GM12873 (cell line): ENCODE data around the gene TEX38.

Source experiments
- TF ChIP-seq, protein P1 (sequence below): IDR thresholded peaks from 2 replicates; pipeline ENCODE4 v1.5.1; 2012; ENCODE audit warnings: low read depth, mild to moderate bottlenecking, moderate library complexity, low read length, control low read depth; ENCODE audit not compliant: insufficient read depth; ENCODE audit errors: missing control alignments

TEX38 gene

DNA sequence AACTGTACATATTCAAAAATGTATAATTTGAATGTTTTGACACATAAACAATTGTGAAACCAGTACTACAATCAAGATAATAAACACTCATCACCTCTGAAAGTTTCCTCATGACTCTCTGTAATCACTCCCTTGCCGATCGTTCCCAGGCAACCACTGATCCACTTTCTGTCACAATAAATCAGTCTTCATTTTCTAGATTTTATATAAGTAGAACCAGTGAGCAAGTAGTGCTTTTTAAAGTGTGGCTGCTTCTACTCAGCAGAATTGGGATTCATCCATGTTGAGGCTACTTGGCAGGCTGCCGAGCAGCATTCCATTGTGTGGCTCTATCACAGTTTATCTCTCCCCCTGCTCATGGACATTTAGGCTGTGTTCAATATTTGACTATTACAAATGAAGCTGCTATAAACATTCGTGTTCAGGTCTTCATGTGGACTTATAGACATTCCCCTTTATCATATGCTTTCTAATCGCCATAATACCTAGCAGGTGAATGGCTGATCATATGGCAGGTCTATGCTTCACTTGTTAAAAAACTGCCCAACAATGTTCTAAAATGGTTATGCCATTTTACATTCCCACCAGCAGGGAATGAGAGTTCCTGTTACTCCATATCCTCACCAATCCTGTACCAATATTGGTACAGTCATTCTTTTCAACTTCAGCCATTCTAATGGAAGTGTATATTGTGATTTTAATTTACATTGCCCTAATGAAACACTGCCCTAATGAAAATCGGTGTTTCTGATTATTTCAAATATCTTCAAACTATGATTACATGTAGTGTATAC lies 20.5 kb downstream of the TEX38 start:
- TF ChIP-seq, protein P1, sequence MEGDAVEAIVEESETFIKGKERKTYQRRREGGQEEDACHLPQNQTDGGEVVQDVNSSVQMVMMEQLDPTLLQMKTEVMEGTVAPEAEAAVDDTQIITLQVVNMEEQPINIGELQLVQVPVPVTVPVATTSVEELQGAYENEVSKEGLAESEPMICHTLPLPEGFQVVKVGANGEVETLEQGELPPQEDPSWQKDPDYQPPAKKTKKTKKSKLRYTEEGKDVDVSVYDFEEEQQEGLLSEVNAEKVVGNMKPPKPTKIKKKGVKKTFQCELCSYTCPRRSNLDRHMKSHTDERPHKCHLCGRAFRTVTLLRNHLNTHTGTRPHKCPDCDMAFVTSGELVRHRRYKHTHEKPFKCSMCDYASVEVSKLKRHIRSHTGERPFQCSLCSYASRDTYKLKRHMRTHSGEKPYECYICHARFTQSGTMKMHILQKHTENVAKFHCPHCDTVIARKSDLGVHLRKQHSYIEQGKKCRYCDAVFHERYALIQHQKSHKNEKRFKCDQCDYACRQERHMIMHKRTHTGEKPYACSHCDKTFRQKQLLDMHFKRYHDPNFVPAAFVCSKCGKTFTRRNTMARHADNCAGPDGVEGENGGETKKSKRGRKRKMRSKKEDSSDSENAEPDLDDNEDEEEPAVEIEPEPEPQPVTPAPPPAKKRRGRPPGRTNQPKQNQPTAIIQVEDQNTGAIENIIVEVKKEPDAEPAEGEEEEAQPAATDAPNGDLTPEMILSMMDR: no peak

DNA sequence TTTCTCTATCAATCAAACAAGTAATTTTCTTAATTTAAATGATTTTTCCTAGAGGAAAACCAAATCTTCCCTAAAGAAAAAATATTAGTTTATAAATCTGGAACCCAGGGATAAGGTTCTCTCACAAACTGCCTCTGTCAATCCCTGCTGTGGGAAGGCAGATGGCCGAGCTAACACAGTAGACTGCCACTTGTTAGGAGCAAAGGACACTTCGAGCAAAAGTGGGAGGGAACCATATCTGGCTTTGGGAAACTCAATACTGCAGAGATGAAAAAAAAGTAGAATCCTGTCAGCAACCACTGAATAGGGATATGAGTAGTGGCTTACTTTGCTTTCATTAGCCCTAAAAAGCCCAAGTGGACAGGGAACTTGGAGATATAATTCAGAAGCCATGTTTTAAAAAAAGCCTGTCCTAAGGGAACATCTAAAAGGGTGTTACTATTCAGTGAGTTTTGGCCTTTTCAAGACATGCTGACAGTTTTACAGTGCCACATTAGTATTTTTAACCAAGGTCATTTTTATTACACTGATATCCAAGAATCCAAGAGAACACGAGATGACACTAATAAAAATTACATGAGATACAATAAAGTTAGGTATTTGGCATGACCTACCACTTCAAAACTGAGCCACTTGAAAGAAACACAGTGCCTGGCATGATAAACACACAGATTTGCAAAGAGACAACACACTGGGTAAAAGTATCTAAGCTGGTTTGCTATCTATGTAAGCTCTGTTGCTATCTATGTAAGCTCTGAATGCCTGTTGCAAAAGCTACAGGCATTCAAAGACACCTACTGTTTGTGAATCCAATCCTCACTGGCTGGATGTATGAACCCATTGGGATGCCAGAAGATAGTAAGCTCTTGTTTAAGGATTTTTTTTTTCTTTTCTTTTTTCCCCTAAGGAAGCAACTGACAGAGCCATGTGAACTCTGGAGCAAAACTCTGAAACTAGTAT lies 21.4 kb downstream of the TEX38 start:
- TF ChIP-seq, protein P1: no peak

DNA sequence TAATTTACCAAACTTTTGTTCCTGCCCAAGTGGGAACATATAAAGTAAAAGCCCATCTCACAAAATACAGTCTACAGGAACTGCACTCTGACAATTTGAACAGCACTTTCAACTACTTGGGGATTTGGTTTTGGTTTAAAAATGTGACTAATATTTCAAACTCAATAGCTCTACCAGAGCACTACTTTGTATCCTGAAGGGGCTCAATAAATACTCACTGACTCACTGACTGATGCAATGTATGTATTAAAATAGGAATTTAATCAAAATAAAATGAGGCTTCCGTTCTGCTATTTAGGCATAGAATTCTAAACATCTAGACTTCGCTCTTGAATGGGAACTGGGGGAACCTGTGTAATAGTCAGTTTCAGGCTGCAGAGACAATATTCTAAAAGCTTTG lies 25.4 kb downstream of the TEX38 start:
- TF ChIP-seq, protein P1: no peak

DNA sequence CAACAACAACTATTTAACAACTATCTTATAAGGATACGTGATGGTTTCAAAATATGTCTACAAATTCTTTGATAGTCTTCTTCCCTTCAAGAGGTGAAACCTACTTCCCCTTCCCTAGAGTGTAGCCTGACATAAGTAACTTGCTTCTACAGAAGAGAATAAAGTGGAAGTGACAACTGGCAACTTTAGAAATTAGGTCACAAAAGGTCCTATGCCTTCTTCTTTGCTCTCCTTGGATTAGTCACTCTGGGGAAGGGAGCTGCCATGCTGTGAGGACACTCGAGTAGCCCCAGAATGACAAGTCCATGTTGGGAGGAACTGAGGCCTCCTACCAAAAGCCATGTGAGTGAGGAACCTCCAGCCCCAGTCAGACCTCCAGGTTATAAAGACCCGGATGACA lies 28.0 kb downstream of the TEX38 start:
- TF ChIP-seq, protein P1: no peak

DNA sequence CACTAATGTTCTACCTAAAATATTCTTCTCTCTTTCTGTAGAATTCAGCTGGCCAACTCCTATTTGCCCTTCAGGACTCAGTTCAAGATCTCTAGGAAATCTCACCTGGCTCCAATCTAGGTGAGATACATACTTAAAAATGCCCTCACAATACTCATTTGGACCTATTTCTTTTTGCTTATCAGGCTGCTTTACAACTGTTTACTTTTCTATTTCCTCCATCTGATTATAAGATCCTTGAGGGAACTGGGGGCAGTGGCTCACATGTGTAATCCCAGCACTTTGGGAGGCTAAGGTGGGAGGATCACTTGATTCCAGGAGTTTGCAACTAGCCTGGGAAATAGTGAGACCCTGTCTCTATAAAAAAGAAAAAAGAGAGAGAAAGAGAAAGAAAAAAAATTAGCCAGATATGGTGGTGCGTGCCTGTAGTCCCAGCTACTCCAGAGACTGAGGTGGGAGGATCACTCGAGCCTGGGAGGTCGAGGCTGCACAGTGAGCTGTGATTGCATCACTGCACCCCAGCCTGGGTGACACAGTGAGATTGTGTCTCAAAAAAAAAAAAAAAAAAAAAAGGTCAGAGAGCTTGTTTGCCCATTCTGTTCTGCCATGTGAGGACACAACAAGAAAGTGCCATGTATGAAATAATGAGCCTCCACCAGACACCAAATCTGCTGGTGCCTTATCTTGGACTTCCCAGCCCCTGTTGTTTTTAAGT lies 32.4 kb downstream of the TEX38 start:
- TF ChIP-seq, protein P1: no peak

DNA sequence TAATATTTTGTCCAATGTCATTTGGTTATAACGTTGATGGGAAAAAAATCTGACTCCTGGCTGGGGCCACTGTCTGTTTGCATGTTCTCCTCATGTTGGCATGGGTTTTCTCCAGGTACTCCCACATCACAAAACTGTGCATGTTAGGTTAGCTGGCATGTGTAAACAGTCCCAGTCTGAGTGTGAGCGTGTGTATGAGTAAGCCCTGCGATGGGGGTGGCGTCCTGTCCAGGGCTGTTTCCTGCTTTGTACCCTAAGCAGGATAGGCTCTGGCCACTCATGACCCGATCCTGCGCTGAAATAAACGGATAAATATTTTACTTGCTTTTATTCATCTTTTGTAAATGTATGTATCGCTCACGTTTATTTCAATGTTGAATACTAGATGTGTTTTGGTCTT lies 33.8 kb downstream of the TEX38 start:
- TF ChIP-seq, protein P1: no peak
